Activated CD4-positive, alpha-beta memory T cell treated with anti-CD3 and anti-CD28 coated beads for 36 hours (primary cell): ENCODE measurements around the gene TBC1D4. TPM values are rescaled to one million over a fixed set of nuclear protein-coding genes. Genes with fewer than 3 reads are reported as not detected.

ENCODE experiments used
- CTCF ChIA-PET: fragments of 350-600 bp; sonication (Branson Sonifier 250); formaldehyde crosslinking; loops from one replicate; lab custom pipeline; 2021; ENCODE audit warnings: antibody characterized with exemption, inconsistent platforms; lab: Charles Lee
- POLR2A ChIA-PET: fragments of 350-600 bp; sonication (Branson Sonifier 250); formaldehyde crosslinking; loops from one replicate; lab custom pipeline; 2021; ENCODE audit warnings: antibody characterized with exemption; lab: Charles Lee
- DNase-seq: peaks from one replicate; pipeline ENCODE4 v3.0.0-alpha.2; 2020
- H3K27ac Mint-ChIP-seq: one replicate; pipeline ENCODE4 v1.8.0; 2021; ENCODE audit warnings: mixed read lengths
- H3K27me3 Mint-ChIP-seq: one replicate; pipeline ENCODE4 v1.8.0; 2021; ENCODE audit warnings: mixed read lengths
- H3K36me3 Mint-ChIP-seq: one replicate; pipeline ENCODE4 v1.8.0; 2021; ENCODE audit warnings: mixed read lengths
- H3K4me1 Mint-ChIP-seq: one replicate; pipeline ENCODE4 v1.8.0; 2021; ENCODE audit warnings: low read depth, mixed read lengths
- H3K4me3 Mint-ChIP-seq: one replicate; pipeline ENCODE4 v1.8.0; 2021; ENCODE audit warnings: mild to moderate bottlenecking, mixed read lengths
- H3K9me3 Mint-ChIP-seq: one replicate; pipeline ENCODE4 v1.8.0; 2021; ENCODE audit warnings: mixed read lengths
- intact Hi-C: fragments of 100-400 bp; cut with micrococcal nuclease; formaldehyde crosslinking; loops from one replicate; pipeline ENCODE4 v1.15.1; 2023
- total RNA-seq, 2 experiments: library from RNA; stranded (reverse); gene quantifications; one replicate each; pipeline ENCODE4 v1.2.3, GENCODE V29; 2021

TBC1D4 gene
- total RNA-seq, 2 experiments from 2014 or later, result 13.0 to 14.8 TPM

- Mint-ChIP-seq H3K27me3 (peaks cover 9% of the 10 kb centered on the region), H3K36me3 (no peaks in the 10 kb centered on the region), H3K27ac (no peak overlapping the region), H3K4me1 (no peaks in the 10 kb centered on the region), H3K9me3 (no peaks in the 10 kb centered on the region), H3K4me3 (no peak overlapping the region)
- no peak for DNase-seq
- CTCF ChIA-PET, result no interaction called here
- intact Hi-C loops, result no loop called here
- POLR2A ChIA-PET, result no interaction called here
Measured at GRCh38 chr13:75404726-75405125, 77.2 kb downstream of the TBC1D4 start.

GRCh38 chr13:75402787-75403186 lies 79.2 kb downstream of the TBC1D4 start:
- DNase-seq, result no peak
- no peak overlapping the region for H3K4me3 Mint-ChIP-seq
- ChIA-PET POLR2A (no interaction called here), CTCF (no interaction called here)
- intact Hi-C loops, result no loop called here
- H3K4me1 Mint-ChIP-seq, result no peaks in the 10 kb centered on the region
- H3K27ac Mint-ChIP-seq, result no peak overlapping the region
- H3K9me3 Mint-ChIP-seq, result no peaks in the 10 kb centered on the region
- H3K27me3 Mint-ChIP-seq, result peaks cover 9% of the 10 kb centered on the region
- H3K36me3 Mint-ChIP-seq, result no peaks in the 10 kb centered on the region

GRCh38 chr13:75400775-75401174 lies 81.2 kb downstream of the TBC1D4 start:
- Mint-ChIP-seq H3K9me3 (no peaks in the 10 kb centered on the region), H3K4me3 (no peak overlapping the region), H3K36me3 (no peaks in the 10 kb centered on the region), H3K4me1 (no peaks in the 10 kb centered on the region), H3K27ac (no peak overlapping the region), H3K27me3 (peaks cover 8% of the 10 kb centered on the region)
- intact Hi-C loops, result no loop called here
- ChIA-PET CTCF (no interaction called here), POLR2A (no interaction called here)
- DNase-seq, result no peak

- Mint-ChIP-seq H3K27me3 (peaks cover 7% of the 10 kb centered on the region), H3K4me3 (no peak overlapping the region)
Measured at GRCh38 chr13:75399879-75400217, 82.1 kb downstream of the TBC1D4 start.

GRCh38 chr13:75399168-75399878 lies 82.6 kb downstream of the TBC1D4 start:
- H3K27ac Mint-ChIP-seq, result no peak overlapping the region
- POLR2A ChIA-PET, result no interaction called here
- no peaks in the 10 kb centered on the region for H3K9me3 Mint-ChIP-seq
- intact Hi-C loops, result no loop called here
- CTCF ChIA-PET, result no interaction called here
- no peak overlapping the region for H3K4me3 Mint-ChIP-seq
- no peaks in the 10 kb centered on the region for H3K4me1 Mint-ChIP-seq
- no peak for DNase-seq
- H3K36me3 Mint-ChIP-seq, result no peaks in the 10 kb centered on the region
- H3K27me3 Mint-ChIP-seq, result peaks cover 5% of the 10 kb centered on the region

More at GRCh38 chr13:75399879-75400217, 82.1 kb downstream of the TBC1D4 start:
- Mint-ChIP-seq H3K36me3 (no peaks in the 10 kb centered on the region), H3K9me3 (no peaks in the 10 kb centered on the region), H3K4me1 (no peaks in the 10 kb centered on the region), H3K27ac (no peak overlapping the region)
- ChIA-PET CTCF (no interaction called here), POLR2A (no interaction called here)
- no peak for DNase-seq
- intact Hi-C loops, result no loop called here

DNA sequence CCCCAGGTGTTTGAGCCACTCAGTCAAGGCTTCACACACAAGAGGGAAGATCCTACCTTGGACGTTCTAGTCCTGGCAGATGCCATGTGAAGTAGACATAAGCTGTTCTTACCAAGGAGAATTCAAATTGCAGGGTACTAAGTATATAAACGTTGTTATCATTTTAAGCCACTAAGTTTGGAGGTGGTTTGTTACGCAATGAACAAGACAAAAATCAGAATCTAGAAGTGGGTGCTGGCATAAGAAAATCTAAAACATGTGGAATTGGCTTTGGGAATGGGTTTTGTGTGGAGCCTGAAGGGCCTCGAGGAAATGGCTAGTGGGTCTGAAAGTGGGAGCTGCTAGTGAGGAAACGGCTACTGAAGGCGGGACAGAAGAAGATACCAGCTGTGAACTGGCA lies 83.9 kb downstream of the TBC1D4 start:
- no peak for DNase-seq
- no peaks in the 10 kb centered on the region for H3K9me3 Mint-ChIP-seq
- H3K4me3 Mint-ChIP-seq, result no peak overlapping the region
- no peaks in the 10 kb centered on the region for H3K36me3 Mint-ChIP-seq
- H3K4me1 Mint-ChIP-seq, result no peaks in the 10 kb centered on the region
- no peak overlapping the region for H3K27ac Mint-ChIP-seq
- intact Hi-C loops, result no loop called here
- H3K27me3 Mint-ChIP-seq, result peaks cover 5% of the 10 kb centered on the region
- ChIA-PET POLR2A (no interaction called here), CTCF (no interaction called here)

- Mint-ChIP-seq H3K27ac (no peak overlapping the region), H3K36me3 (no peaks in the 10 kb centered on the region), H3K4me3 (no peak overlapping the region), H3K4me1 (no peaks in the 10 kb centered on the region), H3K27me3 (peaks cover 3% of the 10 kb centered on the region), H3K9me3 (no peaks in the 10 kb centered on the region)
- ChIA-PET CTCF (no interaction called here), POLR2A (no interaction called here)
- intact Hi-C loops, result no loop called here
- DNase-seq, result no peak
Measured at GRCh38 chr13:75395901-75396300, 86.1 kb downstream of the TBC1D4 start.

DNA sequence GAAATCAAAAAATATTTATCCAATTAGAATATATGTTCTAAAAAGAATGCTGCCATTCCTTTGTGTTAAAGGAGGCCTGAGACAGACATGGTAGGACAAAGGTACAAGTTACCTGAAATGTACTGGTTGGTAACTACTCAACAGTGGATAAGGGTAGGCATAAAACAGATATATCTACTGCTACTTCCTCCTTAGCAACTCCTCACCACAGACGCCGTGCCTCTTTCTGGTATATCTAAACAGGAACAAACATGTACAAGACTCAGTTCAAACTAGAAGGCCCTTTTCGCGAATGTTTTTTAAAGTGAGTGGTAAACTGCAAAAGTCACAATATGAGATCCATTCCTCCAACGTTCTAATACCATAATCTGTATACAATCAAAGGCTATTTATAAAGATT lies 86.9 kb downstream of the TBC1D4 start:
- CTCF ChIA-PET, result no interaction called here
- no peaks in the 10 kb centered on the region for H3K4me1 Mint-ChIP-seq
- POLR2A ChIA-PET, result no interaction called here
- no peak for DNase-seq
- no peaks in the 10 kb centered on the region for H3K27me3 Mint-ChIP-seq
- H3K4me3 Mint-ChIP-seq, result no peak overlapping the region
- H3K36me3 Mint-ChIP-seq, result no peaks in the 10 kb centered on the region
- intact Hi-C loops, result no loop called here
- H3K27ac Mint-ChIP-seq, result no peak overlapping the region
- H3K9me3 Mint-ChIP-seq, result no peaks in the 10 kb centered on the region

- CTCF ChIA-PET, result no interaction called here
- intact Hi-C loops, result no loop called here
- H3K9me3 Mint-ChIP-seq, result no peaks in the 10 kb centered on the region
- no peaks in the 10 kb centered on the region for H3K36me3 Mint-ChIP-seq
- H3K27ac Mint-ChIP-seq, result no peak overlapping the region
- no peak overlapping the region for H3K4me3 Mint-ChIP-seq
- DNase-seq, result no peak
- H3K27me3 Mint-ChIP-seq, result no peaks in the 10 kb centered on the region
- POLR2A ChIA-PET, result no interaction called here
- no peaks in the 10 kb centered on the region for H3K4me1 Mint-ChIP-seq
Measured at GRCh38 chr13:75393839-75394520, 88.0 kb downstream of the TBC1D4 start.

- H3K27ac Mint-ChIP-seq, result no peak overlapping the region
- no peaks in the 10 kb centered on the region for H3K9me3 Mint-ChIP-seq
- no peaks in the 10 kb centered on the region for H3K4me1 Mint-ChIP-seq
- CTCF ChIA-PET, result no interaction called here
- intact Hi-C loops, result no loop called here
- H3K36me3 Mint-ChIP-seq, result no peaks in the 10 kb centered on the region
- H3K27me3 Mint-ChIP-seq, result no peaks in the 10 kb centered on the region
- DNase-seq, result no peak
- POLR2A ChIA-PET, result no interaction called here
- no peak overlapping the region for H3K4me3 Mint-ChIP-seq
Measured at GRCh38 chr13:75391432-75392100, 90.4 kb downstream of the TBC1D4 start.

DNA sequence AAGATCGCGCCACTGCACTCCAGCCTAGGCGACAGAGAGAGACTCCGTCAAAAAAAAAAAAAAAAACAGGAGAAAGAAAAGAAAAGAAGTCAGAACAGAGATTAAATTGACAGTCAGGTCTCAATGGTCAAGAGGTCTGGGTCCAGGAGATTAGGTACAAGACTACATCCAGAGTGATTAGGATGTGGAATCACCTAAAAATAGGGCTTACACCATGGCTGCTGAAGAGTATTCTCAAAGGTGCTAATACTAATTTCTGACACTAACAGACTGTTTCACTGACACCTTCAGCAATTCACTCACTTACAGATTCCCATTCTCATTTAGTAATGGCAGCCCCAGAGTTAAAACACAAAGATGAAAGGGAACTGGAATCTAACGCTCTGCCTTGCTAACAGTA lies 91.7 kb downstream of the TBC1D4 start:
- CTCF ChIA-PET, result no interaction called here
- intact Hi-C loops, result no loop called here
- POLR2A ChIA-PET, result no interaction called here
- Mint-ChIP-seq H3K27ac (no peak overlapping the region), H3K4me1 (peaks cover 6% of the 10 kb centered on the region), H3K9me3 (no peaks in the 10 kb centered on the region), H3K36me3 (no peaks in the 10 kb centered on the region), H3K27me3 (no peaks in the 10 kb centered on the region), H3K4me3 (no peak overlapping the region)
- DNase-seq, result no peak

DNA sequence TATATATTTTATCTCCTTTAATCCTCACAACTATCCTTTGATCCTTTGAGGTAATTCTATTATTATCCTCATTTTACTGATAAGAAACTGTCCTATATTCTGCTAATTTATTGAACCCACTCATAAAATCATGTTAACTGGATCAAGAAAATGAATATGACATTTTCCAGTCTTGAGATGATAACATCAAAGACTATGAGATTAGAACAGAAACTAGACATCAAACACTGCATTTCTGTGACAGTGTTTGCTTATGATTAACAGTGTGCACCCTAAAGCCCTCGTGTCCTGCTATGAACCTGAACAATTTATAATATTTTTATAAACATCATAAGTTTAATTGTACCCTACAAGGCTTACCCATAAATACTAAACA lies 96.3 kb downstream of the TBC1D4 start:
- no peak for DNase-seq
- intact Hi-C loops, result loop anchor here (1.0 to 5.0 kb wide), 2 partner anchors 19 to 97 kb away; partner anchors contain the start of gene TBC1D4
- Mint-ChIP-seq H3K27me3 (no peaks in the 10 kb centered on the region), H3K36me3 (no peaks in the 10 kb centered on the region), H3K27ac (no peak overlapping the region), H3K4me3 (no peak overlapping the region), H3K4me1 (peaks cover 10% of the 10 kb centered on the region), H3K9me3 (no peaks in the 10 kb centered on the region)
- CTCF ChIA-PET, result interaction anchor here (1.0 to 1.6 kb wide), 2 partner anchors 12 to 13 kb away, joined by 4 to 5 read pairs; no protein-coding TSS in a partner anchor
- POLR2A ChIA-PET, result no interaction called here
